SU-DHL-6 (cell line): ENCODE measurements around the gene ZFYVE9.

ENCODE experiments used
- CTCF ChIP-seq: fragments of 200-600 bp; sonication (generic); IDR thresholded peaks from one replicate; pipeline ENCODE4 v1.5.1; 2017; ENCODE audit warnings: antibody characterized with exemption, mild to moderate bottlenecking, low read length, moderate library complexity; ENCODE audit not compliant: insufficient read depth, poor library complexity, severe bottlenecking
- EZH2phosphoT487 ChIP-seq: fragments of 200-600 bp; sonication (generic), shearing (Covaris generic); conservative IDR thresholded peaks from 2 replicates; pipeline ENCODE4 v1.6.1; 2018; ENCODE audit warnings: mild to moderate bottlenecking, antibody characterized with exemption, low read length, moderate library complexity, mixed read lengths

GRCh38 chr1:52281518-52281917, 139.6 kb downstream of the ZFYVE9 start:
- TF ChIP-seq CTCF: no peak
- TF ChIP-seq EZH2phosphoT487: no peak
